Activated CD4-positive, CD25-positive, alpha-beta regulatory T cell (primary cell): ENCODE measurements around the gene ZNF473.

Experiments
- DNase-seq, 4 experiments: peaks; one replicate each; lab custom pipeline; 2025; lab: John Stamatoyannopoulos, UW

ZNF473 gene

GRCh38 chr19:50003810-50004419 is 21.9 kb upstream of the ZNF473 start:
- no peak for DNase-seq

GRCh38 chr19:50005428-50005827 is 20.4 kb upstream of the ZNF473 start:
- no peak for DNase-seq

- no peak for DNase-seq
These were observed 18.6 kb upstream of the ZNF473 start for GRCh38 chr19:50007170-50007569.

- no peak for DNase-seq
These were observed 17.9 kb upstream of the ZNF473 start for GRCh38 chr19:50007947-50008346.

- DNase-seq, result no peak
These were observed 17.3 kb upstream of the ZNF473 start for GRCh38 chr19:50008532-50008931.

- DNase-seq, result no peak
These were observed 9.5 kb upstream of the ZNF473 start for GRCh38 chr19:50016225-50016807.

- DNase-seq, result no peak
These were observed 5.3 kb upstream of the ZNF473 start for GRCh38 chr19:50020481-50020880.

GRCh38 chr19:50022823-50023222 is 3.0 kb upstream of the ZNF473 start:
- no peak for DNase-seq

GRCh38 chr19:50024719-50025021 is 1.1 kb upstream of the ZNF473 start:
- no peak for DNase-seq

- peak; percentile 87 to 95 (median 94) for DNase-seq
These were observed 597 bp upstream of the ZNF473 start, which contains the start of gene VRK3 for GRCh38 chr19:50025022-50025793. Gene VRK3 (minus strand): TSS chr19:50025372. CDS start chr19:50016162, 9,210 bp downstream.

GRCh38 chr19:50026550-50026906 is 723 bp downstream of the ZNF473 start:
- DNase-seq, result no peak

- DNase-seq, result no peak
These were observed 4.4 kb downstream of the ZNF473 start for GRCh38 chr19:50030225-50030624.

GRCh38 chr19:50030937-50031336 is 5.1 kb downstream of the ZNF473 start:
- no peak for DNase-seq

- DNase-seq, result no peak
These were observed 11.1 kb downstream of the ZNF473 start for GRCh38 chr19:50036908-50037307.

- no peak for DNase-seq
These were observed 14.2 kb downstream of the ZNF473 start for GRCh38 chr19:50039968-50040367.

- DNase-seq, result no peak
These were observed 15.2 kb downstream of the ZNF473 start for GRCh38 chr19:50040967-50041366.

- no peak for DNase-seq
These were observed 16.7 kb downstream of the ZNF473 start for GRCh38 chr19:50042363-50043024.

- DNase-seq, result no peak
These were observed 18.2 kb downstream of the ZNF473 start for GRCh38 chr19:50043967-50044366.

GRCh38 chr19:50044922-50045321 is 19.1 kb downstream of the ZNF473 start:
- DNase-seq, result no peak

GRCh38 chr19:50046649-50047503 is 21.1 kb downstream of the ZNF473 start:
- DNase-seq, result peak; percentile 11 to 41 (median 12)

GRCh38 chr19:50047671-50048070 is 21.9 kb downstream of the ZNF473 start:
- DNase-seq, result no peak
